Measurements from ENCODE around the gene MACF1. TPM values are rescaled to one million over a fixed set of nuclear protein-coding genes. Genes with fewer than 3 reads are reported as not detected.

The MACF1 gene
- total RNA-seq, 1 experiment from 2014 or later = 190 TPM

GRCh38 chr1:39159224-39160036 is 45.1 kb upstream of the MACF1 start:
- no peaks in the 10 kb centered on the region for H4K20me1 ChIP-seq (ENCODE audit: control insufficient read depth, insufficient read depth, insufficient read length)
- H3T11ph ChIP-seq (ENCODE audit: low read length) = no peak overlapping the region
- peak overlapping the region; percentile 50 for H3K4me2 ChIP-seq (ENCODE audit: insufficient read depth, insufficient read length, low read length)
- no peak overlapping the region for H3K56ac ChIP-seq (ENCODE audit: insufficient read length, low read depth, low read length)
- no peaks in the 10 kb centered on the region for H3K23me2 ChIP-seq (ENCODE audit: insufficient read length, low read depth, low read length, poor library complexity, severe bottlenecking)
- H2BK5ac ChIP-seq (ENCODE audit: insufficient read length, low read length) = no peak overlapping the region
- H3K18ac ChIP-seq (ENCODE audit: insufficient read length, low read depth, low read length) = peak overlapping the region; percentile 37
- WGBS (ENCODE audit: extremely low coverage, insufficient read length, low lambda C conversion rate) = no CpG with 5 or more reads among the region's 1 CpG
- peak overlapping the region; percentile 66 for H3K27ac ChIP-seq (ENCODE audit: insufficient read length, low read depth, low read length)
- H2BK20ac ChIP-seq (ENCODE audit: low read depth, low read length, poor library complexity, severe bottlenecking) = no peak overlapping the region
- peaks cover 2% of the 10 kb centered on the region for H3K79me1 ChIP-seq (ENCODE audit: insufficient read depth, low read depth, low read length, poor library complexity, severe bottlenecking)
- H3K36me3 Mint-ChIP-seq (ENCODE audit: insufficient read depth in 1 of 3, low read depth in 3 of 3) = peaks cover 2 to 3% (median 3%) of the 10 kb centered on the region in 3 experiments; a peak in 6 of 7 replicates
- H4K5ac ChIP-seq (ENCODE audit: insufficient read length, low read depth, low read length) = no peak overlapping the region
- no peak overlapping the region for H2BK12ac ChIP-seq (ENCODE audit: insufficient read length, low read depth, low read length)
- no peak overlapping the region for H4K91ac ChIP-seq (ENCODE audit: insufficient read length, low read depth, low read length)
- no peak overlapping the region for H2BK120ac ChIP-seq (ENCODE audit: low read depth, low read length, poor library complexity, severe bottlenecking)
- peak overlapping the region; percentile 58 for H3K9ac ChIP-seq (ENCODE audit: extremely low read depth, insufficient read length, low read length)
- DNase-seq = peak; percentile 64
- peaks cover 27% of the 10 kb centered on the region; the same call in 1 of the 2 replicates for H3K79me2 ChIP-seq (ENCODE audit: insufficient read depth, low read length)
- H3K27me3 Mint-ChIP-seq (ENCODE audit: low read depth) = no peaks in the 10 kb centered on the region
- H2BK15ac ChIP-seq (ENCODE audit: low read depth, low read length) = no peak overlapping the region
- H3K4me3 Mint-ChIP-seq = peak overlapping the region; percentile 60 to 69
- TF ChIP-seq CTCF (conservative IDR thresholded peaks at IDR 0.05) = no peak
- peak overlapping the region; percentile 96 to 98 (median 97) for H3K27ac Mint-ChIP-seq
- no peaks in the 10 kb centered on the region for H3K27me3 ChIP-seq (ENCODE audit: insufficient read depth, low read length)
- no peaks in the 10 kb centered on the region for H3K9me3 ChIP-seq (ENCODE audit: control insufficient read depth, low read depth, low read length)
- H4K8ac ChIP-seq (replicated peaks; ENCODE audit: insufficient read length, low read depth, low read length) = no peak overlapping the region
- peaks cover 68 to 69% of the 10 kb centered on the region in 2 experiments for H3K4me1 Mint-ChIP-seq
- no peak overlapping the region for H3K23ac ChIP-seq (ENCODE audit: insufficient read length, low read depth, low read length)
- peaks cover 29% of the 10 kb centered on the region for H3K4me1 ChIP-seq (ENCODE audit: insufficient read depth, low read length)
- no peak overlapping the region for H2AFZ ChIP-seq (ENCODE audit: low read length)
- no peak overlapping the region for H3K14ac ChIP-seq (ENCODE audit: insufficient read depth, low read length)
- H3K9me3 Mint-ChIP-seq = no peaks in the 10 kb centered on the region
- H2AK5ac ChIP-seq (ENCODE audit: insufficient read length, low read length) = no peak overlapping the region
- H3K4ac ChIP-seq (ENCODE audit: low read depth, low read length) = no peak overlapping the region
